CD14-positive monocyte (primary cell): Measurements from ENCODE around the gene EEFSEC. TPM values are rescaled to one million over a fixed set of nuclear protein-coding genes. Genes with fewer than 3 reads are reported as not detected.

Experiments used
- DNase-seq, 3 donors: peaks; one replicate each; pipeline ENCODE4 v3.0.0-alpha.2; 2011 to 2022
- H2AFZ ChIP-seq: 2 replicates; pipeline ENCODE4 v1.6.0; 2012; ENCODE audit warnings: mild to moderate bottlenecking, low read depth, low read length, inconsistent platforms; ENCODE audit not compliant: insufficient read depth, poor library complexity, severe bottlenecking
- H3K27ac ChIP-seq, 2 donors: 1 replicate in 1 of 2; 2 replicates in 1 of 2; pipeline ENCODE4 v1.5.1; 2012 to 2013; ENCODE audit warnings: low read length in 2 of 2, control low read depth in 1 of 2, inconsistent platforms in 1 of 2, low read depth in 1 of 2, mild to moderate bottlenecking in 1 of 2
- H3K27me3 ChIP-seq, 2 donors: one replicate each; pipeline versions ENCODE4 v1.6.0 to v1.6.1; 2011 to 2013; ENCODE audit warnings: low read length in 2 of 2; ENCODE audit not compliant: control insufficient read depth in 2 of 2, insufficient read depth in 2 of 2
- H3K36me3 ChIP-seq, 2 donors: replicated peaks in 1 of 2; 1 replicate in 1 of 2; 2 replicates in 1 of 2; pipeline versions ENCODE4 v1.5.1 to v1.6.1; 2012 to 2013; ENCODE audit warnings: low read length in 2 of 2, control low read depth in 1 of 2, inconsistent platforms in 1 of 2, mild to moderate bottlenecking in 1 of 2; ENCODE audit not compliant: insufficient read depth in 2 of 2, control insufficient read depth in 1 of 2
- H3K4me1 ChIP-seq, 2 donors: 1 replicate in 1 of 2; 2 replicates in 1 of 2; pipeline versions ENCODE4 v1.5.1 to v1.6.1; 2012 to 2013; ENCODE audit warnings: low read length in 2 of 2, control low read depth in 1 of 2, inconsistent platforms in 1 of 2, mild to moderate bottlenecking in 1 of 2, moderate library complexity in 1 of 2; ENCODE audit not compliant: insufficient read depth in 2 of 2, control insufficient read depth in 1 of 2
- H3K4me2 ChIP-seq: replicated peaks from 2 replicates; pipeline ENCODE3; 2012; ENCODE audit warnings: low read length, moderate library complexity, mild to moderate bottlenecking; ENCODE audit not compliant: poor library complexity, severe bottlenecking; ENCODE audit errors: extremely low read depth
- H3K4me3 ChIP-seq, 3 experiments: fragments of 200-600 bp in 1 of 3; sonication (generic) in 1 of 3; replicated peaks in 1 of 3; 1 replicate in 2 of 3; 2 replicates in 1 of 3; pipeline ENCODE4 v1.5.1; 2011 to 2013; ENCODE audit warnings: low read length in 3 of 3, mild to moderate bottlenecking in 3 of 3, control low read depth in 2 of 3, low read depth in 2 of 3, inconsistent platforms in 1 of 3, moderate library complexity in 1 of 3
- H3K79me2 ChIP-seq: 2 replicates; pipeline ENCODE4 v1.6.0; 2012; ENCODE audit warnings: mild to moderate bottlenecking, control low read depth, inconsistent platforms, low read length, moderate library complexity; ENCODE audit not compliant: insufficient read depth
- H3K9ac ChIP-seq: 2 replicates; pipeline ENCODE4 v1.6.0; 2017; ENCODE audit warnings: low read length, mild to moderate bottlenecking; ENCODE audit not compliant: insufficient read depth, poor library complexity, severe bottlenecking
- H3K9me3 ChIP-seq, 2 donors: replicated peaks in 1 of 2; 1 replicate in 1 of 2; 2 replicates in 1 of 2; pipeline versions ENCODE4 v1.5.1 to v1.6.1; 2012 to 2013; ENCODE audit warnings: low read length in 2 of 2, control low read depth in 1 of 2; ENCODE audit not compliant: control insufficient read depth in 1 of 2, insufficient read depth in 1 of 2
- H4K20me1 ChIP-seq: 2 replicates; pipeline ENCODE4 v1.6.0; 2012; ENCODE audit warnings: mild to moderate bottlenecking, low read length, control low read depth, moderate library complexity; ENCODE audit not compliant: insufficient read depth
- H3K27ac Mint-ChIP-seq, 7 donors: one replicate each; pipeline ENCODE4 v1.8.0; 2020; ENCODE audit warnings: mild to moderate bottlenecking in 7 of 7, mixed read lengths in 7 of 7, moderate library complexity in 6 of 7, inconsistent platforms in 2 of 7
- H3K27me3 Mint-ChIP-seq, 3 donors: one replicate each; pipeline ENCODE4 v1.8.0; 2021 to 2022; ENCODE audit warnings: low read depth in 3 of 3, mild to moderate bottlenecking in 3 of 3, mixed read lengths in 3 of 3, moderate library complexity in 3 of 3, inconsistent platforms in 1 of 3
- H3K36me3 Mint-ChIP-seq, 2 donors: one replicate each; pipeline ENCODE4 v1.8.0; 2020; ENCODE audit warnings: mixed read lengths in 2 of 2, inconsistent platforms in 1 of 2, mild to moderate bottlenecking in 1 of 2
- H3K4me1 Mint-ChIP-seq: one replicate; pipeline ENCODE4 v1.8.0; 2020; ENCODE audit warnings: mild to moderate bottlenecking, mixed read lengths
- H3K4me3 Mint-ChIP-seq, 2 donors: one replicate each; pipeline ENCODE4 v1.8.0; 2020; ENCODE audit warnings: mild to moderate bottlenecking in 2 of 2, mixed read lengths in 2 of 2, moderate library complexity in 1 of 2
- H3K9me3 Mint-ChIP-seq, 7 donors: one replicate each; pipeline ENCODE4 v1.8.0; 2020 to 2022; ENCODE audit warnings: mixed read lengths in 7 of 7, mild to moderate bottlenecking in 6 of 7, moderate library complexity in 6 of 7, inconsistent platforms in 2 of 7
- CTCF ChIP-seq: fragments of 200-600 bp; IDR thresholded peaks from one replicate; pipeline ENCODE4 v1.8.0; 2022; ENCODE audit warnings: antibody characterized with exemption, mild to moderate bottlenecking
- WGBS: methylation state at CpG from one replicate; pipeline ENCODE4 v1.1.5; 2013; ENCODE audit warnings: missing lambda C conversion rate; ENCODE audit not compliant: insufficient coverage; 5-methylcytosine and 5-hydroxymethylcytosine counted together
- intact Hi-C, 2 donors: fragments of 100-400 bp; cut with micrococcal nuclease; formaldehyde crosslinking; loops; one replicate each; pipeline versions ENCODE4 v1.15.0 to v1.15.1; 2023
- polyA plus RNA-seq, 3 donors: library from polyadenylated mRNA; depleted of rRNA in 1 of 3; unstranded in 2 of 3; stranded (reverse) in 1 of 3; fragments of 300-500 nt in 2 of 3; fragments of >200 nt in 1 of 3; fragmentation: Illumina TruSeq in 2 of 3; gene quantifications; 1 replicate in 2 of 3; 2 replicates in 1 of 3; pipeline ENCODE4 v1.2.3, GENCODE V29; 2012 to 2021

Gene EEFSEC
- polyA plus RNA-seq, 3 donors, result 13.3 to 14.9 (median 14.9) TPM

GRCh38 chr3:128399221-128399915 is 246.1 kb downstream of the EEFSEC start:
- Histone ChIP-seq H2AFZ (no peak overlapping the region), H3K9ac (no peak overlapping the region), H3K9me3 (no peaks in the 10 kb centered on the region), H3K4me2 (no peak overlapping the region), H3K27me3 (no peaks in the 10 kb centered on the region), H3K4me3 (no peak overlapping the region), H3K36me3 (no peaks in the 10 kb centered on the region), H3K4me1 (no peaks in the 10 kb centered on the region), H4K20me1 (no peaks in the 10 kb centered on the region), H3K79me2 (no peaks in the 10 kb centered on the region), H3K27ac (no peak overlapping the region)
- Mint-ChIP-seq H3K4me3 (no peak overlapping the region), H3K36me3 (peaks cover 2 to 12% of the 10 kb centered on the region in 2 donors), H3K9me3 (no peaks in the 10 kb centered on the region), H3K4me1 (peaks cover 4% of the 10 kb centered on the region), H3K27me3 (peaks cover 0 to 3% (median 0%) of the 10 kb centered on the region in 3 donors), H3K27ac (no peak overlapping the region)
- WGBS, result 96% methylated on average over 19 of the region's 24 CpGs
- intact Hi-C loops, result no loop called here
- no peak for TF ChIP-seq CTCF
- DNase-seq, result no peak

GRCh38 chr3:128400671-128401070 is 247.4 kb downstream of the EEFSEC start:
- DNase-seq, result no peak
- TF ChIP-seq CTCF, result no peak
- no peaks in the 10 kb centered on the region for H3K9me3 ChIP-seq
- H3K4me1 Mint-ChIP-seq, result no peaks in the 10 kb centered on the region
- H3K36me3 ChIP-seq, result no peaks in the 10 kb centered on the region
- H3K27me3 Mint-ChIP-seq, result peaks cover 0 to 3% (median 0%) of the 10 kb centered on the region in 3 donors
- H3K36me3 Mint-ChIP-seq, result peaks cover 2 to 9% of the 10 kb centered on the region in 2 donors
- H3K4me3 ChIP-seq, result no peak overlapping the region
- H3K27ac Mint-ChIP-seq, result peak overlapping the region in 1 of 7 donors; percentile 5
- no peaks in the 10 kb centered on the region for H4K20me1 ChIP-seq
- WGBS, result 98% methylated on average over 9 of the region's 11 CpGs
- H3K9ac ChIP-seq, result no peak overlapping the region
- no peaks in the 10 kb centered on the region for H3K9me3 Mint-ChIP-seq
- H3K4me3 Mint-ChIP-seq, result no peak overlapping the region
- H3K79me2 ChIP-seq, result no peaks in the 10 kb centered on the region
- H3K4me1 ChIP-seq, result no peaks in the 10 kb centered on the region
- no peaks in the 10 kb centered on the region for H3K27me3 ChIP-seq
- no peak overlapping the region for H3K27ac ChIP-seq
- intact Hi-C loops, result no loop called here
- H2AFZ ChIP-seq, result no peak overlapping the region
- no peak overlapping the region for H3K4me2 ChIP-seq
